ENCODE results near the gene CORIN. TPM values are rescaled to one million over a fixed set of nuclear protein-coding genes. Genes with fewer than 3 reads are reported as not detected.

Gene CORIN
- total and polyA plus RNA-seq, 2 experiments from 2014 or later, result not detected

DNA sequence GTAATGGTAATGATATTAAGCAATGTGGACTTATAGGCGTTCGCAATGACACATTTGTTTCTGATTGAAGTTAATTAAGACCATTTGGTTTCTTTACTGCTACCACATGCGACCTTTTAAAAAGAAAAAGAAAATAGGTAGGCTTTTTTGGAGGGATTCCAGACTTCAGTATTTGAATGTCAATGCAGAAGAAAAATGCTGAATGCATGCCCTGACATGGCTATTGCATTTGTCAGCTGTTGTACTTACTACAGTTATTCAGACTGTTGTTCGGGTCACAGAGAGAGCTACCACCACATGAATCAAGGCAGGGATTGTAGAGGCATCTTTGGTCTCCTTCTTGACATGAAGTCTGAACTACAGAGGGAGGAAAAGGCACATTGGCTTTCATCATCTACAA, 163.7 kb downstream of the CORIN start (continued):
- TF ChIP-seq, protein P1, sequence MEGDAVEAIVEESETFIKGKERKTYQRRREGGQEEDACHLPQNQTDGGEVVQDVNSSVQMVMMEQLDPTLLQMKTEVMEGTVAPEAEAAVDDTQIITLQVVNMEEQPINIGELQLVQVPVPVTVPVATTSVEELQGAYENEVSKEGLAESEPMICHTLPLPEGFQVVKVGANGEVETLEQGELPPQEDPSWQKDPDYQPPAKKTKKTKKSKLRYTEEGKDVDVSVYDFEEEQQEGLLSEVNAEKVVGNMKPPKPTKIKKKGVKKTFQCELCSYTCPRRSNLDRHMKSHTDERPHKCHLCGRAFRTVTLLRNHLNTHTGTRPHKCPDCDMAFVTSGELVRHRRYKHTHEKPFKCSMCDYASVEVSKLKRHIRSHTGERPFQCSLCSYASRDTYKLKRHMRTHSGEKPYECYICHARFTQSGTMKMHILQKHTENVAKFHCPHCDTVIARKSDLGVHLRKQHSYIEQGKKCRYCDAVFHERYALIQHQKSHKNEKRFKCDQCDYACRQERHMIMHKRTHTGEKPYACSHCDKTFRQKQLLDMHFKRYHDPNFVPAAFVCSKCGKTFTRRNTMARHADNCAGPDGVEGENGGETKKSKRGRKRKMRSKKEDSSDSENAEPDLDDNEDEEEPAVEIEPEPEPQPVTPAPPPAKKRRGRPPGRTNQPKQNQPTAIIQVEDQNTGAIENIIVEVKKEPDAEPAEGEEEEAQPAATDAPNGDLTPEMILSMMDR (conservative IDR thresholded peaks at IDR 0.05; ENCODE audit: low read depth in 2 of 2), result no peak

- Mint-ChIP-seq H3K36me3 (ENCODE audit: low read depth) (no peaks in the 10 kb centered on the region), H3K27me3 (ENCODE audit: insufficient read depth, low read depth, poor library complexity) (no peaks in the 10 kb centered on the region), H3K9me3 (no peaks in the 10 kb centered on the region), H3K27ac (no peak overlapping the region), H3K4me3 (no peak overlapping the region), H3K4me1 (no peaks in the 10 kb centered on the region)
- no peaks in the 10 kb centered on the region for H3K27me3 ChIP-seq (ENCODE audit: insufficient read depth)
- no peak overlapping the region for H3K27ac ChIP-seq (ENCODE audit: low read depth)
- no peaks in the 10 kb centered on the region for H4K20me1 ChIP-seq (replicated peaks; ENCODE audit: insufficient read depth)
- no peaks in the 10 kb centered on the region for H3K36me3 ChIP-seq (ENCODE audit: insufficient read depth)
- H3K9me2 ChIP-seq (ENCODE audit: insufficient read depth), result no peaks in the 10 kb centered on the region
- DNase-seq (ENCODE audit: low spot score) (no peak), ATAC-seq (no peak)
- no peak overlapping the region for H3K4me3 ChIP-seq
- no peaks in the 10 kb centered on the region for H3K4me1 ChIP-seq (ENCODE audit: insufficient read depth)
- no peak overlapping the region for H3K4me2 ChIP-seq
- no peaks in the 10 kb centered on the region for H3K79me2 ChIP-seq (replicated peaks; ENCODE audit: insufficient read depth)
- H3F3A ChIP-seq (replicated peaks; ENCODE audit: low read depth), result no peaks in the 10 kb centered on the region
- TF ChIP-seq ZNF331 (CRISPR knock-in tag; IDR thresholded peaks at IDR 0.05; ENCODE audit: low read depth), result no peak
- no peak for TF ChIP-seq ZNF114 (CRISPR knock-in tag; IDR thresholded peaks at IDR 0.05)
- no peak for TF ChIP-seq JUNB (IDR thresholded peaks at IDR 0.05; ENCODE audit: unreplicated experiment)
- TF ChIP-seq REST (IDR thresholded peaks at IDR 0.05; ENCODE audit: unreplicated experiment), result no peak
- H2AFZ ChIP-seq, result no peak overlapping the region
Measured at GRCh38 chr4:47672696-47673095, 165.2 kb downstream of the CORIN start.

DNA sequence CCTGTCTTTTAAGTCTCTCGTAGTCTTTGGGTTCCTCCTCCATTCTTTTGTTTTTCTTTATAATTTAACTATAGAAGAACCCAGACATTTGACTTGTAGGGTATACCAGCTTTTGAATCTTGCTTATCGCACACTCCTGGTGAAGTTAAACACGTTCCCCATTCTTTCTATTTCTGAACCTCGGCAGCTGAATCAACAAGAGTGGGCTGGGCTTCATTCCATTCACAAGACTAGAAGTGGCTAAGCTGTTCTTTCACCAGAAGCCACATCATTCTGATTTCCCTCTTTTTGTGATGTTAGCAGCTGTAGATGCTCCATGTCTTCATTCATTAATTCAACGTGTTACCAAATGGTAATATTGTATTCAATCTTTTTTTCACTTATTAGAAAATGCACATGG, 167.9 kb downstream of the CORIN start:
- Mint-ChIP-seq H3K4me3 (no peak overlapping the region), H3K9me3 (no peaks in the 10 kb centered on the region), H3K4me1 (peaks cover 3% of the 10 kb centered on the region; the same call in 2 of the 3 replicates), H3K27me3 (ENCODE audit: insufficient read depth, low read depth, poor library complexity) (no peaks in the 10 kb centered on the region), H3K27ac (no peak overlapping the region), H3K36me3 (ENCODE audit: low read depth) (no peaks in the 10 kb centered on the region)
- Histone ChIP-seq H3K36me3 (ENCODE audit: insufficient read depth) (no peaks in the 10 kb centered on the region), H3K79me2 (replicated peaks; ENCODE audit: insufficient read depth) (no peaks in the 10 kb centered on the region), H3K4me1 (ENCODE audit: insufficient read depth) (0 out of 2 replicates have a peak, but pooled peaks cover 6% of the 10 kb centered on the region), H3K27me3 (ENCODE audit: insufficient read depth) (no peaks in the 10 kb centered on the region), H4K20me1 (replicated peaks; ENCODE audit: insufficient read depth) (no peaks in the 10 kb centered on the region), H3K27ac (ENCODE audit: low read depth) (no peak overlapping the region), H3K4me2 (no peak overlapping the region), H3K4me3 (no peak overlapping the region), H3K9me2 (ENCODE audit: insufficient read depth) (no peaks in the 10 kb centered on the region), H3F3A (replicated peaks; ENCODE audit: low read depth) (no peaks in the 10 kb centered on the region), H2AFZ (no peak overlapping the region)
- DNase-seq (ENCODE audit: low spot score), result no peak
- ATAC-seq, result no peak
- TF ChIP-seq ZNF114 (CRISPR knock-in tag; IDR thresholded peaks at IDR 0.05), result no peak
- no peak for TF ChIP-seq STAT1 (IDR thresholded peaks at IDR 0.05; ENCODE audit: unreplicated experiment)
- TF ChIP-seq NANOG (IDR thresholded peaks at IDR 0.05; ENCODE audit: borderline replicate concordance), result no peak
- no peak for TF ChIP-seq CREB1 (CRISPR knock-in tag; IDR thresholded peaks at IDR 0.05; ENCODE audit: low read depth)
- TF ChIP-seq ZNF331 (CRISPR knock-in tag; IDR thresholded peaks at IDR 0.05; ENCODE audit: low read depth), result no peak
- TF ChIP-seq REST (IDR thresholded peaks at IDR 0.05; ENCODE audit: unreplicated experiment), result no peak

All from GM23338 (cell line).